Stimulated activated CD4-positive, alpha-beta T cell treated with anti-CD3 and anti-CD28 coated beads, TNF-alpha, amount 100 ng/mL, for 48 hours (primary cell): Measurements from ENCODE around the gene MRGPRF.

Source experiments
- DNase-seq, 3 donors: peaks; one replicate each; pipeline ENCODE4 v3.0.0-alpha.2; 2020; ENCODE audit warnings: low read depth in 3 of 3

The MRGPRF gene

DNA sequence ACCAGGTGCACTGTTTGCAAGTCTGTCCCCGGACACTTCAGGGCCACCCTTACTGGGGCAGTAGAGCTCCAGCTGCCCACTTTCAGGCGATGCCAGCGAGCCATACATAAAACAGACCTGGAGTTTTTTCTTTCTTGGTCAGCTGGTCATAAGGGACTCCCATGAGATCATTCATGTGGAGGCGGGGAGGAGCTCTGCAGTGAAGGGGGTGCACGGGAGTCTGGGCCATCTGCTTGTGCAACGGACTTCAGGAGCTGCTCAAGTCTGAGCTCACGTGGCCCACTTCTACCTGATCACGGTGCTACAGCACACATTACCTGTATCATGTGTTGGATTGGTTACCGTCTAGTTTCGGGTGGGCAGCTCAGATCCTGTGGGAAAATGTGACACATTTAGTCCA, 9.2 kb upstream of the MRGPRF start:
- no peak for DNase-seq

DNA sequence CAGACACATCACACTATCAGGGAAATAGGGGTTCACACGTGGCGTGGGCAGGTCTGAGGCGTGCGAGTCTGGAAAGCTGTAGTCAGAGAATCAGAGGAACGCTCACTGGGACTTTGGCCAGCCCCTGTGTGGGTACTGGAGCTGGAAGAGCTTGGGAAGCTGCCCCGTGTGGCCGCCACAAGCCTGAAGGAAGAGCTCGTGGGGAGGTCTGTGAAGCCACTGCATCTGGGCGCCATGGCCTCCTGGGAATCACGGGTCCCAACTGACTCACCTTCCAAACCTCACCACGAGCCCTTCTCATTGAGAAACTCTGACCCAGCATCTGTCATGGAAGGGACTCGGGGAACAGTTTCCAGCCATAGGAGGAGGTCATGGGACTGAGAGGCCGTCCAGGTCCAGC, 5.9 kb upstream of the MRGPRF start:
- no peak for DNase-seq

DNA sequence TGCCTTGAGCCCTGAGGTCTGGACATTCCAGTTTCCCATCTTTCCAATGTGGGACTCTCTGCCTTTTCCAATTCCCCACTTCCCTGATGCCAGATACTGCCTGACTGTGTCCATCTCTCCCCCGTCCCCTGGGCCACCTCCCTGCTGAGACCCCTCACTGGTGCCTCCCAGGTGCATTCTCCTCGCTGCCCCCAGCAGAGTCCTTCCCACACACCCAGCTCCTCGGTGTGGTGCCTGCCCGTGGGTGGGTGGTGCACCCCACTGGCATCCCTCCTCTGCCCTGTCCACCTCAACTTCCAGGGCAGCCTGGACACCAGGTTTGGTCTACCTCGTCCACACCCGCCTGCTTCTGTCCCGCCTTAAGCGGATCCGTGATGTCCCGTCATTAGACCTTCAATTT, 4.9 kb upstream of the MRGPRF start:
- no peak for DNase-seq

DNA sequence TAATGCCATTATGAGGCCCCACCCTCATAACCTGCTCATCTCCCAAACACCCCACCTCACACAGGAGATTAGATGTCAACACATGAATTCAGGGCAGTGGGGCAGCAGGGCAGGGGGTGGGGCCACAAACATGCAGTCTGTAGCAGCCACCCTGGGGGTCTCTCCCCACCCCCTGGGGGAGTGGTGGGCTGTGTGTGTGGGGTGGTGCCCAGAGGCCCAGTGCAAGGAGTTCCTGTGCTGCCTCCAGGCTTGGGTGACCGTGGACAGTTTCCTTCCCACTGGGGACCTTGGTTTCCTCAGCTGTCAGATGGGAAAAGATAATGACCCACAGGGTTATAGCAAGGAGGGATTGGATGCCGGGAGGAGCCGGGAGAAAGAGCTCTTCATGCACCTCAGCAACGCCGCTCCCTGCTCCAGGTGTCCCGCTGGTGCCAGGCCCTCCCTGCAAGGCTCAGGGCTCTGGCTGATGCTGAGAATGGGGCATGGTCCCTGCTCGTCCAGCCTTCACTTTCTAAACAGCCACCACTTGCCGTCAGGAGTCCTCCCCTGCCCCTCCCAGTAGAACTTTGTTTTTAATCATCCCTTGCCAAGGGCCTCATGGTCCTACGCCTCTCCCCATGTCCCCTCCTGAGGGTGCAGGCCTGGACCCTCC, 2.0 kb upstream of the MRGPRF start:
- DNase-seq = no peak

DNA sequence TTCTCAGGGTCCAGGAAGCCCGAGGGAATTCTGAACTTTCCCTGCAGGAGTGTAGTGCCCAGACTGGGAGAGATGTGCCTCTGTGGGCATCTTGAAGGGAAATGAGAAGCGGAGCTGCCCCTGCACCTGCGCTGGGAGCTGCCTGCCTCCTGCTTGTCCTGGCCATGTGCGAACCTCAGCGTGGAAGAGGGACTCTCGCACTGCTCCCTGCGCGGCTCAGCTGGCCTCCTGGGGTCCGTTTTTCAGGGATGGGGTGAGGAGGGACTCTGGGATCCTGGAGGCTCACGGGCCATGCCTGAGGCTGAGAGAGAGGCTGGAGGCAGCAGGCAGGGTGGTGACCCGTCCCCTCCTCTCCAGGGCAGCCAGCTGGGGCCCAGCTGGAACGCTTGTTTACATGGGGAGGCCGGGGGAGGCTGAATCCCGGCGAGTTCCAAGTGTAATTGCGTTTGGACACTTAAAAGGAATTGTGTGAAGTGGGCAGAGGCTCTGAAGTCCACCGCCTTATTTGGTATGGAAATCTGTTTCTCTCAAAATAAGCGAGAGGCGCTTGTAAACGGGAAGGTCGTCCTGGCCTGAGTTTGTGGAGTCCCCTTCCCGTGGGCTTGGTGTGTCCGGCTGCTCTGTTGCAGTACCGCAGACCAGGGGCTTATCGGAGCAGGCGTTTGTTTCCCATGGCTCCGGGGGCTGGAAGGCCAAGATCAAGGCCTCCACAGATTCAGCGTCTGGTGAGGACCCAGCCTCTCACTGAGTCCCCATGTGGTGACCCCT, 1.2 kb upstream of the MRGPRF start:
- DNase-seq = no peak

DNA sequence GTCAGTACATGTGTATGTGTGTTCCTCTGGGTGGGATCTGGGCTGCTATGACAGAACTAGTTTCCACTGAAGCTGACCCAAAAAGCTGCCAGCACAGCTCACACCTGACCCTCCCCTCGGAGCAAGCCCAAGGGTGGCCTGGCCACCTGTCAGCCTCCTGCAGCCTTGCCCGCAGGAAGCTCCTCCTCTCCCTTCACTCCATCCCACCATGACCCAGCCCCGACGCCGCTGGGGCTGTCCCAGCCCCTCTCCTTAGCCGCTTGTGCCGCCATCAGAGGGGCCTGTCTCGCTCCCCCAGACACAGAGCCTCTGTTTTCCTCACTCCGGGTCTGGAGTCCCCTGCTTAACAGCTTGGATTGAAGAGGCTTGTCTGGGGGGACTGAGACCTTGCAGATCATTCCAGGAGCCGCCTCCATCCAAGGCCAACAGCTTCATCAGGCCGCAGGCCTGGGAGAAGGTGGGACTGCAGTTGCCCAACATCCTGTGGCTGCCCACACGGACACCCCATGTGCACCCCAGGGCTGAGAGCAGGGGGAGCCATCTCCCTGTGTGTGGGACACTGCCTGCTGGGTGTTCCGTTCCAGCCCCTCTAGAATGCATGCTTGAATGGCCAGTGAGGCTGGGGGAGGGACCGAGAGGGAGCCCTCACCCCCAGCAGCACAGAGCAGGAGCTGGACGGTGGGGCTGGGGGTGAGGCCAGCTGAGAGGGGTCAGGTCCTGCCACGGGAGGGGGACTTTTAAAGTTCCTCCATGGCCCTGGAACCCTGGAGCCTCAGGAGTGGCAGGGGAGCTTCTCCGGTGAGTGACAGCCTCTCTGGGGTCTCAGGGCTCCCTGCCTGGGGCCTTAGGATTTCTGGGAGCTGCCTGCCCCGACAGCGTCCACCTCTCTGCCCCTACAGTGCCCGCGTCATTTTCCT, 696 bp downstream of the MRGPRF start:
- DNase-seq = no peak

DNA sequence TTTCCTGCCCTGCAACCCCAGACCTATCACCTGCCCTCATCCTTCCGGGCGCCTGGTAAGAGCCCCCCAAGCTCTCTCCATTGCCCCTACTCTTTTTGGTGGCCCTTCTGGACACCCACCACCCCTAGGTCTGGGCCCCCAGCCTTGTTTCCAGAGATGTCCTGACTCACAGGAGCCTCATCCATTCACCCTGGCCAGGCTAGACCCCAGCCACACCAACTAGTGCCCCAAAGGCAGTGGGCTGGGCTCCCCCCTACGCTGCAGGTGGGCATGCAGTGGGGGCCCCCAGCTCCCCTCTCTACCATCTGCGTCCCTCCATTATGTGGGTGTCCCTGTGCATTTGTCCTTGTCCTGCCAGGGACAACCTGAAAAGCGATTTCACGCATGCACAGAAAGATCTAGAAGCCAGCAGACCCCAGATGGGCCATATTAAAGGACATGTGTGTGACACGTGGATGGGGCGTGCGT, 1.4 kb downstream of the MRGPRF start:
- no peak for DNase-seq

DNA sequence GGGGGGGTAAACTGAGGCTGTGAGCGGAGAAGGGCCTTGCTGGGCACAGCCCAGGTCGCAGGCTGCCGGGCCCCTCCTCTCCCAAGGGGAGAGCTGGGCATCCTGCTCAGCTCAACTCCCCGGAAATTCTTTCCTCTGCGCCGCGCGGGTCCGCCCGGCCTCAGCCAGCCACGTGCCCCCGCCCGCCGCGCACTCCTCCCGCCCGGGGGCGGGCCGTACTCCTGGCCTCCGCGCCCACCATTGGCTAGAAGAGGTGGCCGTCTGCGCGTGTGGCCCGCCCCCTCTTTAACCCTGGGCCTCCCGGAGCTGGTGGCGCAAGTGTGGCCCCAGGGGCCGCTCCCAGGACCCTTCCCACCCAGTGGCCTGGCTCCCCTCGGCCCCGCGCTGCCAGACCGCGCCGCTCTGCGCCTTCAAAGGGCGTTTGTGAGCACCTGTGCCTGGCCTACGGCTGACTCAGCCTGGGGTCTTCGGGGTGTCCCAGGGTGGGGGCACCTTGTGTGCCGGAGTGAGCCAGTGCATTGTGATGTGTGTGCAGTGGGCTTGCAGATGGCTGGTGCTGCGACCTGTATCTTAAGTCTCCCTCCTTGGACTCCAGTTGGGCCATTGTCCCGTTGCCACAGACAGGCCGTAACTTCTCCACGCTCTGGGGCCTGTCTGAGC, 2.0 kb downstream of the MRGPRF start:
- peak in 2 of 3 donors; percentile 16 to 18 for DNase-seq

DNA sequence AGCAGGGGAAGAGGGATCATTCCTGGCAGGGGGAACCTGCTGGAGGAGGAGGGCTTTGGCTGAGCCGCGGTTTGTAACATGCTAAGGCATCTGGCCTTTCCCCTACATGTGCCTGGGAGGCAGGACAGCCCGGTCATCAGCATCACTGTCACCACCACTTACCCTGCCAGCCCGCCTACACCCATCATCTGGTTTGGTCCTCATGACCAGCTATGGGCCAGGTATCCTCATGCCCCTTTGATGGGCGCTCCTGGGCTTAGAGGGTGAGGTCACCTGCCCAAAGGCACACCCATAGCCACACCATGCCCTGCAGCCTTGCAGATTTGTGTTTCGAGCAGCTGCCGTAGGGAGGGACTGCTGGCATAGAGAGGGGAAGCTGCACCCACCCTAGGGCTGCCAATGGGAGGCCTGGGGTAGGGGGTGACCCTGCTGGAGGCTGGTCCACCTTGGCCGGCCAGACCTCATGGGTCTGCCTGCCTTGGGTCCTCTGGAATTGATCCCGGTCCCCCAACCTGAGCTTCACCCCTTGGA, 2.6 kb downstream of the MRGPRF start:
- DNase-seq = no peak

DNA sequence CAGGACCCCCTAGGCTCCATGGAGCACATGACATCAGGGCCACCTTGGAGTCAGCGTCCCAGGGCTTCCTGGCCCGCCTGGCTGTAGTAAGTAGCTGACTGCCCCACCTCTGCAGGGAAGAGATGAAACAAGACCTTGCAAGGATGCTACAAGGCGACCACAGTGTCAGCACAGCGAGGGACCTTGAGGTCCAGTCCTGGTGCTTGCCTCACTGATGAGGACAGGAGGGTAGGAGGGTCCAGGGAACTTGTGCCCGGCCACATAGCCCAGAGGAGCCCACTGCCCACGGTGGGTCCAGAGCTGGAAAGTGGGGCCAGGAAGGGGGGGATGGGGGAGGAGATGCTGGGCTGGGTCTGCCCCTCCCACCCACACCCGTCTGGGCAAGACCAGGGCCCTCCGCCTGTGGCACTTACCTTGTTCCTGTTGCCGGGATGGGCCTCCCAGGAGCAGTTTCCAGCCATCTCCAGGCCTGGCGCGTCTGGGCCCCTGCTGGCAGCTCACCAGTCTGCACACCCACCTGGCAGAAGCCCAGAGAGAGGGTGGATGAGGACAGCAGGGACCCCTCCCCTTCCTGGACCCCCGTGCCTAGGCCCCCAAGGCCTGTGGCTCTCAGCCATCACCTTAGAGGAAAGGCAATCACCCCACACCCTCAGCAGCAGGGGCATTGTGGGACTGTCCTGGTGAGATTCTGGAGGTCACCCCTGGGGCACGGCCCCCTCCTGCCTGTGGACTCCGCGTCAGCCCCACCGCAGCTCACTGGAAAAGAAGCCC, 3.4 kb downstream of the MRGPRF start:
- DNase-seq = no peak

DNA sequence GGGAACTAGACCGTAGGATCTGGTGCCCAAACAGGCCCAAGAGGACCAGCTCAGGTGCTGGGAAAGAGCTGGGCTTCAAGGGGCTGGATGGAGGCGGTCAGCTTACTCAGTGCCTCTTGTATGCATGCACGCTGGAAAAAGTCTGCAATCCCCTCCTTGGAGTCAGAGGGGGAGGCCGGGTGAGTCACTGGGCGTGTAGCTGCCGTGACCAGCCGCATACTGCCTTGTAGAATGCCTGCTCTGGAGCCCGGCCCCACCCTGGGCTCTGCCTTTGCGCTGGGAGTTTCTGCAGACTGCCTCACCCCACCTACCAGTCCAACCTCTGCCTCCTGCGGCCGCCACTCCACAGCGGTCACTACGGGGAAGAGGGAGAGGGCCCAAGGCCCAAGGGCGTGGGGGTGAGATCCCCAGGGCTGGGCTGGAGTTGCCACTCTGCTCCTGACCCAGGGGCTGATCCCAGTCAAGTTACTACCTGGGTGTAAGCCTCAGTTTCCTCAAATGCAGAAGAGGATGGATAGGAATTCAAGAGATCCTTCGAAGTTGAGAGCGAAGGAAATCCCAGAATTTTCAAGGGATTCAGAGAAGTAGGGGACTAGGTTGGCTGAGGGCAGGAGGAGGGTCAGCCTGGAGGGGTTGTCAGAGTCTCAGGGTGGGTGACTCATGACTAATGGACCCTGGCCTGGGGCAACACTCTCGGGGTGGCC, 4.2 kb downstream of the MRGPRF start:
- DNase-seq = no peak

DNA sequence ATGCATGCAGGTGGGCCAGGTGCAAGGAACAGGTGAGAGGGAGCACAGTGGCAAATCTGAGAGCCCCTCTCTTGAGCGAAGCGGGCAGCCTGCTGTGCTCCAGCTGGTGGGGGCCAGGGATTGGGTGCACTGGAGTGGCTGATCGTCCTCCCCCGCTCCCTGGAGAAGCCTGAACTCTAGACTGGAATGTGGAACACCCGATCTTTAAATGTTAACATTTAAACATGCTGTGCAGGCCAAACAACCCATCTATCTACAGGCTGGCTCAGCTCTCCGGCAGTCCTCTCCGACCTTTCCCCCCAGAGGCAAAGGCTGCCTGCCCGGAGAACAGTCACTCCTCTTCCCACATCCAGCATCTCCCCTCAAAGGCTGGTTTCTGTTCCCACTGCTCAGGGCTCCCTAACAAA, 5.1 kb downstream of the MRGPRF start:
- DNase-seq = no peak

DNA sequence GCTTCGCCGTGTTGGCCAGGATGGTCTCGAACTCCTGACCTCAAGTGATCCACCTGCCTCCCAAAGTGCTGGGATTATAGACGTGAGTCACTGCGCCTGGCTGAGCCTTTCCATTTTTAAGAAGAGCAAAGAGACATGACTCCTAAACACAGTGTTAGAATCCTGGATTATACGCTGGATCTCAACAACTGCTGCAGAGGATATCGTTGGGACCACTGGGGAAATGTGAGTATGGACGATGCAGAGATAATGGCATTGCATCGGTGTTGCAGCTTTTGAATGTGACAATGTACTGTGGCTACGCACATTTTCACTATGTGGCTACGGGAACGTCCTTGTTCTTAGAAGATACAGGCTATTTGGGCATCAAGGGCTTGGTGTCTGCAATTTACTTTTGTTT, 6.2 kb downstream of the MRGPRF start:
- DNase-seq = no peak

DNA sequence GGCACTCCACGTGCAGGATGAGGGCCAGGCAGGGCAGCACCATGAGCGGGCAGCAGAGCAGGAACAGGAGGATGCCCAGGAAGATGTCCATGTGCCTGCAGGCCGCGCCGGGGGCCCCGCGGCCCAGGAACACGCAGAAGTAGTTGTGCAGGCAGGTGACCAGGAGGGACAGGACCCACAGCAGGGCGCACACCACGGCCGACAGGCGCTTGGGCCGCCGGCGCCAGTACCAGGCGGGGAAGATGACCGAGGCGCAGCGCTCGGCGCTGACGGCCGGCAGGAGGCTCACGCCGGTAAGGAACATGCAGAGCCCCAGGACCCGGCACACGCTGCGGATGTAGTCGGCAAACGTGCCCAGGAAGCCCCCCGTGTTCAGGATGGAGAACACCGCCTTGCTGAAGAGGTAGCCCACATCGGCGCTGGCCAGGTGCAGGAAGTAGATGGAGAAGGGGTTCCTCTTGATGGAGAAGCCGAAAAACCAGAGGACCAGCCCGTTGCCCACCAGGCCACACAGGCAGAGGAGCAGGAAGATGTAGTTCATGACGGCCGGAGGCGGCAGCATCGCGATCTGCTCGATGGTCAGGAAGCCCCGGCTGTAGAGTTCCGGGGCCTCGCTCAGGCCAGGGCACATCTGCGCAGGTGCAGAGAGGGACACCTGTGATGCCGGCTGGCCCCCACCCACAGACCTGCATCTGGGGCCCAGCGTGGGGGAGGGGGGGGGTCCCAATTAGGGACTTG, 7.2 kb downstream of the MRGPRF start:
- no peak for DNase-seq

DNA sequence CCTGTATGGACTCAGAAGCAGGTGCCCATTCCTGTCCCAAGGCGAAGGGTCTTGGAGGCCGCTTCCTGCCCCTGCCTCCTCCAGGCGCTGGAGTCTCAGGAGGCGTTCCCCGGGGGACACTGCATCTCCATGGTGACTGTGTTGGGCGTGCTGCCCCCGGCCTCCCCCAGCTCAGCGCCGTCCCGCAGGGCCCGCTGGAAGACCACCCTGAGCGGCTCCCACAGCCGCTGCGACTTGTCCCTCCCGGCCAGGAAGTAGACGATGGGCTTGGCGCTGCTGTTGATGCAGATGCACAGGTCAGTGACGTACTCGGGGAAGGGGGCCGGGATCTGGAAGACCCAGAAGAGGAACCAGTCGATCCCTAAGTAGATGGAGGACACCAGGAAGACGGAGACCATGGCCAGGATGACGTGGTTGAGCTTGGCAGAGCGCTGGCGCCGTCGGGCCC, 7.8 kb downstream of the MRGPRF start:
- no peak for DNase-seq

DNA sequence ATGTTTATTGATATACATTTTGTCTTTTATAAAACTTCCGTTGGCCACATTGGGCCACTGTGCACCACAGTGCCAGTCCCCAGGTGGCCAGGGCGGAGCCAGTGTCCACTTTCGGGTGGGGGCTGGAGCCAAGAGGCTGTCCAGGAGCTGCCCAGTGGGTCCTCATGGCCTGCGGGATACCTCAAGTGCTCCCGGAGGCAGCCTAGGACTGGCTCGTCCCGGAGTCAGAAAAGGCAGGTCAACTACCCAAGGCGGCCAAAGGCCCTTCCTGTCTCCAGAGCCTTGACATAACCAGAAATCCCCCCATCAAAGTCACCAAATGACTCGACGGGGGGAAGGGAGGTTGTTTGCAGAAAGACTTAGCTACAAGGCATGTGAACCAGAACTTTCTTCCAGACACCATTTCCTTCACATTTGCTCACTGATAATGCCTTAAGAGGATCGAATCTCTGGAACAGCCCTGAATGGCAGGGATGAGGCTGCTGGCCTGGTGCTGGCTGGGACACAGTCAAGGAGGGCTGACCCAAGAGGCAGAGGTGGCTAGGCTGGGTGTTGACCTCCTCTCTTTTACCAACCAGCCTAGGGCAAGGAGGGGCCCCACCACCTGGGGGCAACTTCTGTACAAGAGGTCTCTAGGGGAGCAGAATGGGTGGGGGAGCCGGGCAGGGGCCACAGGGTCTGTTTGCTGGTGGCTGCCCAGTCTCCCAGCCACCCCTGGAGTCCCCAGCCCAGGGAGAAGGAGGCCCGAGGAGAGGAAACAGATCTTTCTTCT, 8.4 kb downstream of the MRGPRF start:
- DNase-seq = no peak

DNA sequence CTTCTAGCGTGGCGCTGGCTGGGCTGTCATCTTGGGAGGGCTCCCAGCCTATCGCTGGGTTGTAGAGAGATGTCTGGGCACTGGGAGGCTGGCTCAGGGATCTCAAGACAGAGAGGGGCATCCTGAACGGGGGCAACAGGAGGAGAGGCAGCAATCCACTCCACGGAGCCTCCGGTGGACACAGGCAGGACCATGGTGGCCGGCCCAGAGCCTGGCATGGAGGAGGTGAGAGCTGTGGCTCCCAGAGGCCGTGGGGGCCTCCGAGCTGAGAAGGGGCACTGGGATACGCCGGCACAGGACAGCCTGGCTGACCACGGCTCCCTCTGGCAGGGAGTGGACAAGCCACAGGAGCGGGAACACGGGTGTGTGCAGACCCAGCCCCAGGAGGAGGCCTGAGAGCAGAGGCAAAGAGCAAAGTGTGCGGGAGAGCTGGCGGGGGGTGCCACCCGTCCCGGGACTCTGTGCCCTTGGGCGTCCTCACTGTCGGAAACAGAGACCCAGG, 9.1 kb downstream of the MRGPRF start:
- no peak for DNase-seq

DNA sequence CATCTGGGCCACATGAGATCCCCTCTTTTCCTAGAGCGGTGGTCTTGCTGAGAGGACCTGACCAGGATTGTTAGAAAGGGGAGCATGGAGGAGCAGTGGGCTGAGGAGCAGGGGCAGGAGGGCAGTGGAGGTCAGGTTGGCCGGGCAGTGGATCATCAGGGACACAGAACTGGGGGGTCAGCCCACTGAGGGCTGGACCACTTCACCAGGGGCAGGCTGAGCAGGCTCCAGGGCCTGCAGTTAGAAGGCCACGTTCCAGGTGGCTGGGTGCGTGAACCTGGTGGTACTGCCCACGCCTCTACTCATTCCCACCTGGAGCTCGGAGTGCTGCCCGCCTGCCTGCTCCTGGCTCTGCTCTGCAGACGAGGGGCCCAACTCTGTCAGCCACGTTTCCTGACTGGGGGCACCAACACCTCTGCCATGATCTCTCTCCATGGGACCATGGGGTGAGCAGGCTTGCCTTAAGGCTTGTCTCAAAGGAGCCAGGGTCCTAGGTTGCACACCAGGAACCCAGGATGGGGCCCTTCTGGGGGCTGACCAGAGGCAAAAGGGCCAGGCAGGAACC, 9.7 kb downstream of the MRGPRF start:
- no peak for DNase-seq
